ENCODE data around the gene ZNF446. TPM values are rescaled to one million over a fixed set of nuclear protein-coding genes. Genes with fewer than 3 reads are reported as not detected.

ZNF446 gene
- total RNA-seq, 2 experiments from 2014 or later: 8.0 to 11.1 TPM

GRCh38 chr19:58510084-58510862 is 34.1 kb downstream of the ZNF446 start:
- H3K27ac ChIP-seq (ENCODE audit: low read depth, low read length, poor library complexity, severe bottlenecking): no peak overlapping the region
- intact Hi-C loops (cut with micrococcal nuclease; ENCODE audit: unreplicated experiment): no loop called here
- DNase-seq (ENCODE audit: low spot score): no peak
- peaks cover 7% of the 10 kb centered on the region for H3K4me1 ChIP-seq (ENCODE audit: insufficient read depth, low read length, poor library complexity, severe bottlenecking)
- CTCF ChIA-PET (ENCODE audit: unreplicated experiment): no interaction called here
- H3K36me3 ChIP-seq (ENCODE audit: insufficient read depth, low read length): peaks cover 17% of the 10 kb centered on the region; the same call in 1 of the 2 replicates
- POLR2A ChIA-PET: no interaction called here
- H3K79me2 ChIP-seq (ENCODE audit: insufficient read depth, low read depth, low read length): no peaks in the 10 kb centered on the region
- H4K20me1 ChIP-seq (ENCODE audit: insufficient read depth, low read length): no peaks in the 10 kb centered on the region
- TF ChIP-seq EZH2phosphoT487 (IDR thresholded peaks at IDR 0.05; ENCODE audit: borderline replicate concordance, low read depth, low read length): no peak
- no peak for TF ChIP-seq CTCF (conservative IDR thresholded peaks at IDR 0.05; ENCODE audit: low read length)
- H3K9me2 ChIP-seq (ENCODE audit: insufficient read depth, low read length): no peaks in the 10 kb centered on the region
- BruUV-seq (replicated peaks): no TSS peak
- H2AFZ ChIP-seq (ENCODE audit: low read length): no peak overlapping the region
- no peaks in the 10 kb centered on the region for H3K9me3 ChIP-seq (ENCODE audit: low read length)
- H3K4me3 ChIP-seq (ENCODE audit: low read depth, low read length, poor library complexity, severe bottlenecking): no peak overlapping the region
- H3K4me2 ChIP-seq (ENCODE audit: low read length): no peak overlapping the region

GRCh38 chr19:58511353-58512208 is 35.4 kb downstream of the ZNF446 start, which contains the start of gene SLC27A5:
Gene SLC27A5, minus strand, starts transcription at chr19:58511992. Its CDS starts 37 bp downstream, at chr19:58511955.
- H3K36me3 ChIP-seq (ENCODE audit: insufficient read depth, low read length): peaks cover 26% of the 10 kb centered on the region
- no peaks in the 10 kb centered on the region for H3K9me2 ChIP-seq (ENCODE audit: insufficient read depth, low read length)
- no peak within 1 kb of the TSS for H3K4me2 ChIP-seq (ENCODE audit: low read length)
- POLR2A ChIA-PET: no interaction called here
- H3K79me2 ChIP-seq (ENCODE audit: insufficient read depth, low read depth, low read length): no peaks in the 10 kb centered on the region
- BruUV-seq (replicated peaks): no TSS peak
- H2AFZ ChIP-seq (ENCODE audit: low read length): no peak within 1 kb of the TSS
- DNase-seq (ENCODE audit: low spot score): no peak
- TF ChIP-seq CTCF (conservative IDR thresholded peaks at IDR 0.05; ENCODE audit: low read length) (no peak), EZH2phosphoT487 (IDR thresholded peaks at IDR 0.05; ENCODE audit: borderline replicate concordance, low read depth, low read length) (no peak)
- intact Hi-C loops (cut with micrococcal nuclease; ENCODE audit: unreplicated experiment): no loop called here
- no peak within 1 kb of the TSS for H3K4me3 ChIP-seq (ENCODE audit: low read depth, low read length, poor library complexity, severe bottlenecking)
- no peaks in the 10 kb centered on the region for H3K9me3 ChIP-seq (ENCODE audit: low read length)
- peaks cover 7% of the 10 kb centered on the region for H3K4me1 ChIP-seq (ENCODE audit: insufficient read depth, low read length, poor library complexity, severe bottlenecking)
- CTCF ChIA-PET (ENCODE audit: unreplicated experiment): no interaction called here
- no peaks in the 10 kb centered on the region for H4K20me1 ChIP-seq (ENCODE audit: insufficient read depth, low read length)
- no peak within 1 kb of the TSS for H3K27ac ChIP-seq (ENCODE audit: low read depth, low read length, poor library complexity, severe bottlenecking)

Measured in OCI-LY7 (cell line).